A549 (cell line): ENCODE data around the gene MPC2. TPM values are rescaled to one million over a fixed set of nuclear protein-coding genes. Genes with fewer than 3 reads are reported as not detected.
A peak's percentile ranks its signal among the peaks of the same experiment; 100 is the strongest.

ENCODE experiments used
- ATAC-seq, 2 experiments: fragments of 200-7000 bp in 1 of 2; fragments of >200 bp in 1 of 2; cut with Nextera tagmentation in 1 of 2; cut with Tn5 transposase in 1 of 2; 3 replicates each; pipeline versions ENCODE4 v1.8.0 to v1.9.1; 2018 to 2020; ENCODE audit warnings: mild to moderate bottlenecking in 1 of 2, moderate library complexity in 1 of 2
- CTCF ChIA-PET: fragments of 300-600 bp; sonication (Branson Sonifier 250); formaldehyde crosslinking; extraction: SDS; loops from one replicate; lab custom pipeline; 2021; ENCODE audit warnings: antibody characterized with exemption, inconsistent platforms; lab: Yijun Ruan, JAX
- POLR2A ChIA-PET: fragments of 350-600 bp; formaldehyde crosslinking; extraction: SDS; loops from one replicate; lab custom pipeline; 2021; ENCODE audit warnings: antibody characterized with exemption, inconsistent platforms; lab: Yijun Ruan, JAX
- DNase-seq, 2 experiments: peaks; one replicate each; pipeline versions ENCODE4 v3.0.0 to v3.0.0-alpha.2; 2011 to 2016; ENCODE audit warnings: low read depth in 1 of 2, low spot score in 1 of 2
- FAIRE-seq: peaks from 2 replicates; lab custom pipeline; 2011; peaks lifted over from hg19 to GRCh38; lab: Jason Lieb, UNC
- H3K27ac ChIP-seq, 2 experiments: fragments of >200 bp; sonication (Bioruptor Twin); formaldehyde crosslinking; 3 replicates each; pipeline ENCODE4 v1.5.1; 2016 to 2017
- H3K4me1 ChIP-seq: fragments of >200 bp; sonication (Bioruptor Twin); formaldehyde crosslinking; 3 replicates; pipeline ENCODE4 v1.6.1; 2016
- H3K4me2 ChIP-seq: fragments of >200 bp; sonication (Bioruptor Twin); formaldehyde crosslinking; 3 replicates; pipeline ENCODE4 v1.6.1; 2016
- H3K4me3 ChIP-seq: fragments of >200 bp; sonication (Bioruptor Twin); formaldehyde crosslinking; 3 replicates; pipeline ENCODE4 v1.5.1; 2016
- H3K9me3 ChIP-seq: fragments of >200 bp; sonication (Bioruptor Twin); formaldehyde crosslinking; 3 replicates; pipeline ENCODE4 v1.6.1; 2016
- ATOH8 ChIP-seq: fragments of 250-450 bp; sonication (Bioruptor Pico); IDR thresholded peaks from 2 replicates; pipeline ENCODE4 v1.5.0; 2020; ENCODE audit warnings: low read depth, mild to moderate bottlenecking, moderate library complexity
- CBX8 ChIP-seq: fragments of 200-600 bp; sonication (generic); IDR thresholded peaks from 2 replicates; pipeline ENCODE4 v1.6.1; 2016
- CHD2 ChIP-seq: fragments of 150-350 bp; IDR thresholded peaks from 2 replicates; pipeline ENCODE4 v1.6.1; 2014; ENCODE audit warnings: low read length; ENCODE audit not compliant: partially characterized antibody
- E2F6 ChIP-seq: IDR thresholded peaks from 2 replicates; pipeline ENCODE4 v1.6.1; 2012; ENCODE audit warnings: low read depth, borderline replicate concordance
- EHF ChIP-seq: fragments of 250-450 bp; sonication (Bioruptor Pico); IDR thresholded peaks from 2 replicates; pipeline ENCODE4 v1.5.0; 2020; ENCODE audit warnings: mild to moderate bottlenecking
- FOSB ChIP-seq: fragments of 250-450 bp; sonication (Bioruptor Pico); IDR thresholded peaks from 2 replicates; pipeline ENCODE4 v1.5.0; 2020; ENCODE audit warnings: mild to moderate bottlenecking, moderate library complexity
- GATA3 ChIP-seq: IDR thresholded peaks from 2 replicates; pipeline ENCODE4 v1.6.1; 2012; ENCODE audit warnings: borderline replicate concordance
- HES2 ChIP-seq: fragments of >200 bp; sonication (Bioruptor Twin); formaldehyde crosslinking; IDR thresholded peaks from 2 replicates; pipeline ENCODE4 v1.6.1; 2016
- HEYL ChIP-seq: fragments of 250-450 bp; sonication (Bioruptor Pico); IDR thresholded peaks from 2 replicates; pipeline ENCODE4 v1.8.0; 2021; ENCODE audit warnings: mild to moderate bottlenecking, moderate library complexity
- JUN ChIP-seq, 2 experiments: fragments of >200 bp; sonication (Bioruptor Twin); formaldehyde crosslinking; IDR thresholded peaks; 2 replicates in 1 of 2; 3 replicates in 1 of 2; pipeline ENCODE4 v1.6.1; 2016 to 2017
- KDM1A ChIP-seq: fragments of 200-600 bp; sonication (generic); IDR thresholded peaks from 2 replicates; pipeline ENCODE4 v1.6.1; 2016; ENCODE audit warnings: low read depth, mild to moderate bottlenecking
- MAFK ChIP-seq: fragments of 450-650 bp; IDR thresholded peaks from 2 replicates; pipeline ENCODE4 v1.6.1; 2014; ENCODE audit not compliant: partially characterized antibody
- MAX ChIP-seq: IDR thresholded peaks from 2 replicates; pipeline ENCODE4 v1.6.1; 2012
- NFE2L2 ChIP-seq: fragments of 150-350 bp; conservative IDR thresholded peaks from 2 replicates; pipeline ENCODE4 v1.6.1; 2014; ENCODE audit warnings: low read length
- NR3C1 ChIP-seq: fragments of >200 bp; sonication (Bioruptor Twin); formaldehyde crosslinking; IDR thresholded peaks from 3 replicates; pipeline ENCODE4 v1.6.1; 2017
- PBX3 ChIP-seq: IDR thresholded peaks from 2 replicates; pipeline ENCODE4 v1.6.1; 2012
- POLR2AphosphoS2 ChIP-seq: conservative IDR thresholded peaks from 2 replicates; pipeline ENCODE4 v1.6.1; 2012; ENCODE audit warnings: low read length, improper control_type of control experiment, inconsistent platforms
- SREBF2 ChIP-seq: fragments of 450-650 bp; IDR thresholded peaks from 2 replicates; pipeline ENCODE4 v1.6.1; 2014; ENCODE audit warnings: mild to moderate bottlenecking, moderate library complexity
- TFCP2L1 ChIP-seq: fragments of 250-450 bp; sonication (Bioruptor Pico); IDR thresholded peaks from 2 replicates; pipeline ENCODE4 v1.5.0; 2021; ENCODE audit warnings: mild to moderate bottlenecking
- TP53 ChIP-seq: fragments of 250-450 bp; sonication (Bioruptor Pico); IDR thresholded peaks from 2 replicates; pipeline ENCODE4 v1.5.0; 2021; ENCODE audit warnings: mild to moderate bottlenecking, moderate library complexity
- ZNF302 ChIP-seq: fragments of 250-450 bp; sonication (Bioruptor Pico); IDR thresholded peaks from 2 replicates; pipeline ENCODE4 v1.9.0; 2021; ENCODE audit warnings: inconsistent platforms, mild to moderate bottlenecking, moderate library complexity
- WGBS: methylation state at CpG from one replicate; pipeline ENCODE4 v1.1.6; 2017; ENCODE audit errors: missing lambda C conversion rate; 5-methylcytosine and 5-hydroxymethylcytosine counted together
- polyA plus RNA-seq, 4 experiments: library from polyadenylated mRNA; depleted of rRNA in 3 of 4; stranded (reverse); fragments of >200 nt; fragmentation: RNase III in 1 of 4; extraction: RNeasy Plus Mini Kit Qiagen cat#74134 plus additional on column Dnase treatment in 1 of 4; gene quantifications; 2 replicates in 3 of 4; 3 replicates in 1 of 4; pipeline ENCODE4 v1.2.3, GENCODE V29; 2011 to 2017

The MPC2 gene
- polyA plus RNA-seq, 2 of the 4 experiments (the other 2 are of a cell fraction) = 53.0 to 120 TPM

- ChIA-PET CTCF (interaction anchor here (0.7 to 1.6 kb wide), 2 partner anchors 11 to 146 kb away, joined by 3 to 4 read pairs; no protein-coding TSS in a partner anchor), POLR2A (no interaction called here)
- FAIRE-seq (no peak), ATAC-seq (peak; percentile 54 to 76; a peak in 4 of 6 replicates), DNase-seq (peak in 1 of 2 experiments; percentile 25)
- Histone ChIP-seq H3K9me3 (no peaks in the 10 kb centered on the region), H3K27ac (no peak overlapping the region), H3K4me2 (peak overlapping the region; percentile 12; the same call in 1 of the 3 replicates), H3K4me3 (no peak overlapping the region), H3K4me1 (peaks cover 9% of the 10 kb centered on the region; the same call in 2 of the 3 replicates)
- 44% methylated on average over 4 of the region's 4 CpGs for whole genome bisulfite sequencing
- TF ChIP-seq NFE2L2 = no peak
Measured at GRCh38 chr1:167904652-167905130, 32.2 kb downstream of the MPC2 start.

GRCh38 chr1:167900907-167901306 is 36.0 kb downstream of the MPC2 start:
- ATAC-seq = no peak
- no peak for TF ChIP-seq EHF (CRISPR knock-in tag)
- no peak for TF ChIP-seq MAX
- TF ChIP-seq KDM1A = no peak
- no peak for TF ChIP-seq NR3C1
- TF ChIP-seq POLR2AphosphoS2 = no peak
- no peak for TF ChIP-seq HES2
- TF ChIP-seq GATA3 = no peak
- TF ChIP-seq MAFK = no peak
- no peak for TF ChIP-seq CHD2
- TF ChIP-seq, all 56 proteins: peak for 0
- no peak for DNase-seq
- POLR2A ChIA-PET = no interaction called here
- H3K4me2 ChIP-seq = no peak overlapping the region
- FAIRE-seq = no peak
- H3K9me3 ChIP-seq = no peaks in the 10 kb centered on the region
- peaks cover 9% of the 10 kb centered on the region; the same call in 2 of the 3 replicates for H3K4me1 ChIP-seq
- WGBS = 91% methylated on average over 4 of the region's 4 CpGs
- CTCF ChIA-PET = no interaction called here
- H3K4me3 ChIP-seq = no peak overlapping the region
- no peak overlapping the region for H3K27ac ChIP-seq

- DNase-seq = no peak
- no peak for ATAC-seq
Measured at GRCh38 chr1:167899253-167899681, 37.6 kb downstream of the MPC2 start.

More at GRCh38 chr1:167899253-167899681, 37.6 kb downstream of the MPC2 start:
- no peak overlapping the region for H3K27ac ChIP-seq
- H3K9me3 ChIP-seq = no peaks in the 10 kb centered on the region
- no peak overlapping the region for H3K4me3 ChIP-seq
- POLR2A ChIA-PET = interaction anchor here (0.6 kb wide), 1 partner anchor 100 kb away, joined by 3 read pairs; no protein-coding TSS in a partner anchor
- WGBS = 69% methylated on average over 4 of the region's 4 CpGs
- H3K4me1 ChIP-seq = peaks cover 2% of the 10 kb centered on the region; the same call in 2 of the 3 replicates
- FAIRE-seq = no peak
- TF ChIP-seq ATOH8 (CRISPR knock-in tag) (no peak), TP53 (CRISPR knock-in tag) (no peak), JUN (IDR thresholded peaks at IDR 0.05) (no peak), SREBF2 (no peak), ZNF302 (CRISPR knock-in tag) (no peak), HES2 (no peak), NR3C1 (no peak), HEYL (CRISPR knock-in tag) (no peak), TFCP2L1 (no peak), PBX3 (no peak), FOSB (CRISPR knock-in tag) (no peak), CBX8 (no peak), E2F6 (no peak)
- no peak overlapping the region for H3K4me2 ChIP-seq
- CTCF ChIA-PET = interaction anchor here (0.6 kb wide), 1 partner anchor 268 kb away, joined by 3 read pairs; no protein-coding TSS in a partner anchor
